Measurements from ENCODE around the gene MRGPRF.

The MRGPRF gene

DNA sequence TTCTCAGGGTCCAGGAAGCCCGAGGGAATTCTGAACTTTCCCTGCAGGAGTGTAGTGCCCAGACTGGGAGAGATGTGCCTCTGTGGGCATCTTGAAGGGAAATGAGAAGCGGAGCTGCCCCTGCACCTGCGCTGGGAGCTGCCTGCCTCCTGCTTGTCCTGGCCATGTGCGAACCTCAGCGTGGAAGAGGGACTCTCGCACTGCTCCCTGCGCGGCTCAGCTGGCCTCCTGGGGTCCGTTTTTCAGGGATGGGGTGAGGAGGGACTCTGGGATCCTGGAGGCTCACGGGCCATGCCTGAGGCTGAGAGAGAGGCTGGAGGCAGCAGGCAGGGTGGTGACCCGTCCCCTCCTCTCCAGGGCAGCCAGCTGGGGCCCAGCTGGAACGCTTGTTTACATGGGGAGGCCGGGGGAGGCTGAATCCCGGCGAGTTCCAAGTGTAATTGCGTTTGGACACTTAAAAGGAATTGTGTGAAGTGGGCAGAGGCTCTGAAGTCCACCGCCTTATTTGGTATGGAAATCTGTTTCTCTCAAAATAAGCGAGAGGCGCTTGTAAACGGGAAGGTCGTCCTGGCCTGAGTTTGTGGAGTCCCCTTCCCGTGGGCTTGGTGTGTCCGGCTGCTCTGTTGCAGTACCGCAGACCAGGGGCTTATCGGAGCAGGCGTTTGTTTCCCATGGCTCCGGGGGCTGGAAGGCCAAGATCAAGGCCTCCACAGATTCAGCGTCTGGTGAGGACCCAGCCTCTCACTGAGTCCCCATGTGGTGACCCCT is 1.2 kb upstream of the MRGPRF start:
- TF ChIP-seq, protein P1, sequence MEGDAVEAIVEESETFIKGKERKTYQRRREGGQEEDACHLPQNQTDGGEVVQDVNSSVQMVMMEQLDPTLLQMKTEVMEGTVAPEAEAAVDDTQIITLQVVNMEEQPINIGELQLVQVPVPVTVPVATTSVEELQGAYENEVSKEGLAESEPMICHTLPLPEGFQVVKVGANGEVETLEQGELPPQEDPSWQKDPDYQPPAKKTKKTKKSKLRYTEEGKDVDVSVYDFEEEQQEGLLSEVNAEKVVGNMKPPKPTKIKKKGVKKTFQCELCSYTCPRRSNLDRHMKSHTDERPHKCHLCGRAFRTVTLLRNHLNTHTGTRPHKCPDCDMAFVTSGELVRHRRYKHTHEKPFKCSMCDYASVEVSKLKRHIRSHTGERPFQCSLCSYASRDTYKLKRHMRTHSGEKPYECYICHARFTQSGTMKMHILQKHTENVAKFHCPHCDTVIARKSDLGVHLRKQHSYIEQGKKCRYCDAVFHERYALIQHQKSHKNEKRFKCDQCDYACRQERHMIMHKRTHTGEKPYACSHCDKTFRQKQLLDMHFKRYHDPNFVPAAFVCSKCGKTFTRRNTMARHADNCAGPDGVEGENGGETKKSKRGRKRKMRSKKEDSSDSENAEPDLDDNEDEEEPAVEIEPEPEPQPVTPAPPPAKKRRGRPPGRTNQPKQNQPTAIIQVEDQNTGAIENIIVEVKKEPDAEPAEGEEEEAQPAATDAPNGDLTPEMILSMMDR (IDR thresholded peaks at IDR 0.05; ENCODE audit: insufficient read depth, low read length, missing control alignments) = no peak
- no peak for DNase-seq (ENCODE audit: low read depth, low spot score)
- ChIA-PET CTCF (interaction anchor here (0.9 to 4.6 kb wide), 5 partner anchors 9 to 87 kb away, joined by 3 to 32 read pairs (median 6); no protein-coding TSS in a partner anchor), POLR2A (no interaction called here)
- H3K4me3 ChIP-seq (ENCODE audit: low read depth, low read length) = peak overlapping the region; percentile 70

DNA sequence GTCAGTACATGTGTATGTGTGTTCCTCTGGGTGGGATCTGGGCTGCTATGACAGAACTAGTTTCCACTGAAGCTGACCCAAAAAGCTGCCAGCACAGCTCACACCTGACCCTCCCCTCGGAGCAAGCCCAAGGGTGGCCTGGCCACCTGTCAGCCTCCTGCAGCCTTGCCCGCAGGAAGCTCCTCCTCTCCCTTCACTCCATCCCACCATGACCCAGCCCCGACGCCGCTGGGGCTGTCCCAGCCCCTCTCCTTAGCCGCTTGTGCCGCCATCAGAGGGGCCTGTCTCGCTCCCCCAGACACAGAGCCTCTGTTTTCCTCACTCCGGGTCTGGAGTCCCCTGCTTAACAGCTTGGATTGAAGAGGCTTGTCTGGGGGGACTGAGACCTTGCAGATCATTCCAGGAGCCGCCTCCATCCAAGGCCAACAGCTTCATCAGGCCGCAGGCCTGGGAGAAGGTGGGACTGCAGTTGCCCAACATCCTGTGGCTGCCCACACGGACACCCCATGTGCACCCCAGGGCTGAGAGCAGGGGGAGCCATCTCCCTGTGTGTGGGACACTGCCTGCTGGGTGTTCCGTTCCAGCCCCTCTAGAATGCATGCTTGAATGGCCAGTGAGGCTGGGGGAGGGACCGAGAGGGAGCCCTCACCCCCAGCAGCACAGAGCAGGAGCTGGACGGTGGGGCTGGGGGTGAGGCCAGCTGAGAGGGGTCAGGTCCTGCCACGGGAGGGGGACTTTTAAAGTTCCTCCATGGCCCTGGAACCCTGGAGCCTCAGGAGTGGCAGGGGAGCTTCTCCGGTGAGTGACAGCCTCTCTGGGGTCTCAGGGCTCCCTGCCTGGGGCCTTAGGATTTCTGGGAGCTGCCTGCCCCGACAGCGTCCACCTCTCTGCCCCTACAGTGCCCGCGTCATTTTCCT is 696 bp downstream of the MRGPRF start:
- CTCF ChIA-PET = interaction anchor here (0.8 to 4.6 kb wide), 12 partner anchors 10 to 658 kb away, joined by 3 to 37 read pairs (median 4); partner anchors contain the start of gene TPCN2
- DNase-seq (ENCODE audit: low read depth, low spot score) = no peak
- POLR2A ChIA-PET = interaction anchor here (1.0 to 1.9 kb wide), 3 partner anchors 9 to 11 kb away, joined by 4 to 10 read pairs (median 4); no protein-coding TSS in a partner anchor
- H3K4me3 ChIP-seq (ENCODE audit: low read depth, low read length) = peak overlapping the region; percentile 70
- TF ChIP-seq, protein P1 (IDR thresholded peaks at IDR 0.05; ENCODE audit: insufficient read depth, low read length, missing control alignments) = peak; percentile 1

DNA sequence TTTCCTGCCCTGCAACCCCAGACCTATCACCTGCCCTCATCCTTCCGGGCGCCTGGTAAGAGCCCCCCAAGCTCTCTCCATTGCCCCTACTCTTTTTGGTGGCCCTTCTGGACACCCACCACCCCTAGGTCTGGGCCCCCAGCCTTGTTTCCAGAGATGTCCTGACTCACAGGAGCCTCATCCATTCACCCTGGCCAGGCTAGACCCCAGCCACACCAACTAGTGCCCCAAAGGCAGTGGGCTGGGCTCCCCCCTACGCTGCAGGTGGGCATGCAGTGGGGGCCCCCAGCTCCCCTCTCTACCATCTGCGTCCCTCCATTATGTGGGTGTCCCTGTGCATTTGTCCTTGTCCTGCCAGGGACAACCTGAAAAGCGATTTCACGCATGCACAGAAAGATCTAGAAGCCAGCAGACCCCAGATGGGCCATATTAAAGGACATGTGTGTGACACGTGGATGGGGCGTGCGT is 1.4 kb downstream of the MRGPRF start:
- peak overlapping the region; percentile 70 for H3K4me3 ChIP-seq (ENCODE audit: low read depth, low read length)
- CTCF ChIA-PET = interaction anchor here (0.8 to 4.6 kb wide), 9 partner anchors 10 to 659 kb away, joined by 3 to 37 read pairs (median 6); no protein-coding TSS in a partner anchor

DNA sequence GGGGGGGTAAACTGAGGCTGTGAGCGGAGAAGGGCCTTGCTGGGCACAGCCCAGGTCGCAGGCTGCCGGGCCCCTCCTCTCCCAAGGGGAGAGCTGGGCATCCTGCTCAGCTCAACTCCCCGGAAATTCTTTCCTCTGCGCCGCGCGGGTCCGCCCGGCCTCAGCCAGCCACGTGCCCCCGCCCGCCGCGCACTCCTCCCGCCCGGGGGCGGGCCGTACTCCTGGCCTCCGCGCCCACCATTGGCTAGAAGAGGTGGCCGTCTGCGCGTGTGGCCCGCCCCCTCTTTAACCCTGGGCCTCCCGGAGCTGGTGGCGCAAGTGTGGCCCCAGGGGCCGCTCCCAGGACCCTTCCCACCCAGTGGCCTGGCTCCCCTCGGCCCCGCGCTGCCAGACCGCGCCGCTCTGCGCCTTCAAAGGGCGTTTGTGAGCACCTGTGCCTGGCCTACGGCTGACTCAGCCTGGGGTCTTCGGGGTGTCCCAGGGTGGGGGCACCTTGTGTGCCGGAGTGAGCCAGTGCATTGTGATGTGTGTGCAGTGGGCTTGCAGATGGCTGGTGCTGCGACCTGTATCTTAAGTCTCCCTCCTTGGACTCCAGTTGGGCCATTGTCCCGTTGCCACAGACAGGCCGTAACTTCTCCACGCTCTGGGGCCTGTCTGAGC is 2.0 kb downstream of the MRGPRF start:
- DNase-seq (ENCODE audit: low read depth, low spot score) = no peak
- peak overlapping the region; percentile 70 for H3K4me3 ChIP-seq (ENCODE audit: low read depth, low read length)
- POLR2A ChIA-PET = interaction anchor here (0.6 to 1.9 kb wide), 7 partner anchors 8 to 80 kb away, joined by 3 to 10 read pairs (median 3); partner anchors contain the start of gene TPCN2
- TF ChIP-seq, protein P1 (IDR thresholded peaks at IDR 0.05; ENCODE audit: insufficient read depth, low read length, missing control alignments) = no peak
- CTCF ChIA-PET = interaction anchor here (0.8 to 4.6 kb wide), 5 partner anchors 10 to 78 kb away, joined by 3 to 37 read pairs (median 6); no protein-coding TSS in a partner anchor

More for the DNA sequence above, 1.4 kb downstream of the MRGPRF start:
- POLR2A ChIA-PET = interaction anchor here (1.0 to 1.9 kb wide), 3 partner anchors 9 to 37 kb away, joined by 4 to 10 read pairs (median 4); partner anchors contain the start of gene TPCN2
- TF ChIP-seq, protein P1 (IDR thresholded peaks at IDR 0.05; ENCODE audit: insufficient read depth, low read length, missing control alignments) = no peak
- no peak for DNase-seq (ENCODE audit: low read depth, low spot score)

DNA sequence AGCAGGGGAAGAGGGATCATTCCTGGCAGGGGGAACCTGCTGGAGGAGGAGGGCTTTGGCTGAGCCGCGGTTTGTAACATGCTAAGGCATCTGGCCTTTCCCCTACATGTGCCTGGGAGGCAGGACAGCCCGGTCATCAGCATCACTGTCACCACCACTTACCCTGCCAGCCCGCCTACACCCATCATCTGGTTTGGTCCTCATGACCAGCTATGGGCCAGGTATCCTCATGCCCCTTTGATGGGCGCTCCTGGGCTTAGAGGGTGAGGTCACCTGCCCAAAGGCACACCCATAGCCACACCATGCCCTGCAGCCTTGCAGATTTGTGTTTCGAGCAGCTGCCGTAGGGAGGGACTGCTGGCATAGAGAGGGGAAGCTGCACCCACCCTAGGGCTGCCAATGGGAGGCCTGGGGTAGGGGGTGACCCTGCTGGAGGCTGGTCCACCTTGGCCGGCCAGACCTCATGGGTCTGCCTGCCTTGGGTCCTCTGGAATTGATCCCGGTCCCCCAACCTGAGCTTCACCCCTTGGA is 2.6 kb downstream of the MRGPRF start:
- POLR2A ChIA-PET = interaction anchor here (0.7 to 1.9 kb wide), 6 partner anchors 8 to 81 kb away, joined by 3 to 10 read pairs (median 4); partner anchors contain the start of gene TPCN2
- H3K4me3 ChIP-seq (ENCODE audit: low read depth, low read length) = peak overlapping the region; percentile 57
- CTCF ChIA-PET = interaction anchor here (0.6 to 4.6 kb wide), 7 partner anchors 9 to 79 kb away, joined by 3 to 37 read pairs (median 5); no protein-coding TSS in a partner anchor
- no peak for DNase-seq (ENCODE audit: low read depth, low spot score)
- TF ChIP-seq, protein P1 (IDR thresholded peaks at IDR 0.05; ENCODE audit: insufficient read depth, low read length, missing control alignments) = no peak

Measured in AG04449 (cell line).